Pons (tissue), 1 donor: ENCODE results near the gene ZNF609.
A peak's percentile ranks its signal among the peaks of the same experiment; 100 is the strongest.

ENCODE experiments used
- DNase-seq: peaks from one replicate; pipeline ENCODE4 v3.0.0-alpha.2; 2016; ENCODE audit warnings: low spot score

The ZNF609 gene

GRCh38 chr15:64720188-64720587, 259.8 kb downstream of the ZNF609 start:
- no peak for DNase-seq

- DNase-seq: no peak
Measured at GRCh38 chr15:64730151-64730550, 269.8 kb downstream of the ZNF609 start.

- peak; percentile 66 for DNase-seq
Measured at GRCh38 chr15:64731012-64731804, 270.8 kb downstream of the ZNF609 start.

GRCh38 chr15:64731805-64732151, 271.4 kb downstream of the ZNF609 start:
- no peak for DNase-seq

- no peak for DNase-seq
Measured at GRCh38 chr15:64732156-64732860, 271.9 kb downstream of the ZNF609 start.
